Fibroblast of peridontal ligament (primary cell): ENCODE results near the gene RIMS3.
A peak's percentile ranks its signal among the peaks of the same experiment; 100 is the strongest.

Experiments
- DNase-seq: peaks from one replicate; pipeline ENCODE4 v3.0.0-alpha.2; 2010; ENCODE audit errors: extremely low read depth

The RIMS3 gene

DNA sequence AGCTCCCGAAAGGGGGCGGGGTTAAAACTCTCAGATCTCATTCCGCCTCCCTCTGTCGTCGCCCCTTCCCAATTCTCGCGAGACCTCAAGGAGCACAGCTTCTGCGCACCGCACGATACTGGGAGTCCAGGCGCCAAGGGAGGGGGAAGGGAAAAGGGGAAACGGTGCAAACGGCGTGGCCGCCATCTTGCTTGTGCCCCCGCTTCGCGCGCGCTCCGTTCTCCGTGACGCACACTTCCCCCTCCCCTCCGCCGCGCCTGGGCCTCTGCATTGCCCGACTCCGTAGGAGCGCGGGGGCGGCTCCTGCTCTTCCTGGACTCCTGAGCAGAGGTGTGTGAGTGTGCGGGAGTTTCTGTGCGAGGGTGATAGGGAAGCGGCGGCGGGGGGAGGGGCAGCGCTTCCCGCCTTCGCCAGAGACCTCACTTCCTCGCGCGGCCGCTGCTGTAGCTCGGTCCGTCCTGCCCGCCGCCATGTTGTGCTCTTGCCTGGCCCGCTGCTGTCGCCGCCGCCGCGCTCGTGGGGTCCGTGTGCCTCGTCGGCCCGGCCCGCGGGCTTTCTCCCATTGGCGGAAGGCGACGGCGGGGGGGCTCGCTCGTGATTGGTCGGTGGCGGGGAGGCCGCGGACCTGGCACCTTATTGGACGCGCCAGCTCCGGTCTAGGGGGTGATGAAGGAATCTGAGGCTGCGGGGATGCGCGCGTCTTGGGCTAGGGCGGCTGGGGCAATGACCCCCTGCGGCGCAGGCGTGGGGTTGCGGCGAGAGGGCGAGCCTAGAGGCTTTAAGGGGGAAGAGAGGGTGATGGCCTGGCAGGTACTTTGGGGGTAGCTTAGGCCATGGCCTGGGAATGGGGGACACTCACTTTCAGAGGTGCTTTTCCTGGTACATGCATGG, 26.3 kb upstream of the RIMS3 start, which contains the start of gene NFYC:
NFYC (plus strand) TSS at position 167 of the 891 bp plus-strand sequence. CDS start 47,140 bp downstream, outside the sequence.
- DNase-seq, result peak; percentile 99

DNA sequence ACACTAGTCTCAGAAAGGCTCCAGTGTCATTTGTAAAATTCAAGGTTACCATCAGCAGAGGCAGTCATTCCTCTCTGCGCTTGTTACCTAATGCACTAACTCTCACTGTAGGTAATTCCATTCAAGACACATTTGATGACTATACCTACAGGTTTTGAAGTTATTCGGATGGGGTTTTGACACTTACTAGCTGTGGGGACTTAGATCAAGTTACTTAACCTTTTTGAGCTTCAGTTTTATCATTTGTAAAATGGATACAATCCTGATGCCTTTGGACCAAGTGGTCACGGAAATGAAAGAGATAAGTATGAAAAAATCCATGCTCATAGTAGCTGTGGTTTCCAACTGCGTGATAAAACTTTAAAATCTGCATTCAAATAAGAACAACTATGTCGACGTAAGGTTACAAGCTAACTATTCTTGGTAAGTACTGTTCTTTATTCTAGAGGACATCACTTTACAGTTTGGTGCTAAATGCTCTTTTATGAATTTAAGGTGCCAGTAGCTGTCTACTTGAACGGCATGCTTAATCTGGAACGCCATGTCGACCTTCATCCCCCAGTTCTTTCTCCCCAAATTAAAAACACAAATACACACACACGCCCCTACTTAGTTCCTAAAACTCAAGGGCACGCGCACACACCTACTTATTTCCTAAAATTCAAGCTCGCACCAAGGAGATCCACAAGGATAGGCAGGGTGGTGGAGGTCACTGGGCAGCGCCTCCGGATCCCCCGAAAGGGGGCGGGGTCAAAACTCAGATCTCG, 25.5 kb upstream of the RIMS3 start:
- peak; percentile 28 for DNase-seq

DNA sequence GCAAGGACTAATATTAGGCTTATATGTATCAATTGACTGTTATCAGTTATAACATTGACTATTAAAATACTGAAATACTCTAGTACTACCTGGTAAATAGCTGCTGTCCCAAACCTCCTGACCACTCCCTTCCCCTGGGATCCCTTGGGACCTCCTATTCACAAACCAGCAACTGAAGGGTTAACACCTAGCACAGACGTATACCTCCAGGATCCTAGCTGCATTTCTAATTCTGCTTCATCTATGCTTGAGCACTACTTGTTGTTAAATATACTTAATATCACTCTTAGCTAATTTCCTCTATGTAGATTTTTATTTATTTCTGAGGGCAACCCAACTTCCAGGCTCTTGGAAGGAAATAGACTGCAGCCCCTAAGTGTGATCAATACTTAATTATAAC, 24.3 kb upstream of the RIMS3 start:
- DNase-seq, result no peak

DNA sequence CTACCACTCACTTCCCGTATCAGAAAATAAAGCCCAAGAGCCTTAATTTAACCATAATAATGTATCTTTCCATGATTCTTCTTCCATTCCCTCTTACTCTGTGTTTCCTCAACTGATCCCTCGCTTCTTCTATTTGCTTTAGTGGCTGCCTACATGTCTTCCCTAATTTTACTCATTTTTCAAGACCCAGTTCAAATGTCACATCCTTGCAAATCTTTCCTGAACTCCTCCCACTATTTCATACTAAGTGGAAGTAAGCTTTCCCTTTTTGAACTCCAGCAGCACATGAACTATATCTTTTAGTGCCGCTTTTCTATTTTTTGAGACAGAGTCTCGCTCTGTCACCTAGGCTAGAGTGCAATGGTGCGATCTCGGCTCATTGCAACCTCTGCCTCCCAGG, 22.2 kb upstream of the RIMS3 start:
- no peak for DNase-seq

DNA sequence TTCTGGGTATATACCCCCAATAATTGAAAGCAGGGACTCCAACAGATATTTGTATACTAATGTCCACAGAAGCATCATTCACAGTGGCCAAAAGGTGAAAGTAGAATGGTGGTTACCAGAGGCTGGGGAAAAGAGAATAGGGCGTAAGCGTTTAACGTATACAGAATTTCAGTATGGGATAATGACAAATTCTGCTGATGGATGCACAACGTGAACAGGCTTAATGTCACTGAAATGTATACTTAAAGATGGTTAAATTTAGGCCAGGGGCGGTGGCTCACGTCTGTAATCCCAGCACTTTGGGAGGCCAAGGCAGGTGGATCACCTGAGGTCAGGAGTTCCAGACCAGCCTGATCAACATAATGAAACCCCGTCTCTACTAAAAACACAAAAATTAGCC, 21.6 kb upstream of the RIMS3 start:
- DNase-seq, result no peak

DNA sequence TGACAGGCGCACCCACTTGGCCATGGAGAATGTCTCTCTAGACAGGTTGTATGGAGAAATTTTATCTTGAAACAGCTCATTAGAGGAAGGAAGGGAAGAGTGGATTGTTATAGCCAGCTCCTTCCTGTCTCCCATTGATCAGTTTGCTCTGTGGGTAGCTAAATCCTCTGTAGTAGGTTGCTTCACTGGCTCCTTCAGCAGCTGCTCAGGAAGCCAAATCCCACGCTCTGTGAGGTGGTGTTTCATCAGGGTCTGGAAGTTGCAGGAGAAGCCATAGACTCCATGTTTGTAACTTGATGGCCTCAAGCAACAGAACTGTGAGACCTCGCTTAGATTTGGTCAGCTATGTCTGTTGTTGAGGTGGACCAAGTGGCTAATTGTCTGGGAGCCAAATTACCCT, 19.2 kb upstream of the RIMS3 start:
- no peak for DNase-seq

DNA sequence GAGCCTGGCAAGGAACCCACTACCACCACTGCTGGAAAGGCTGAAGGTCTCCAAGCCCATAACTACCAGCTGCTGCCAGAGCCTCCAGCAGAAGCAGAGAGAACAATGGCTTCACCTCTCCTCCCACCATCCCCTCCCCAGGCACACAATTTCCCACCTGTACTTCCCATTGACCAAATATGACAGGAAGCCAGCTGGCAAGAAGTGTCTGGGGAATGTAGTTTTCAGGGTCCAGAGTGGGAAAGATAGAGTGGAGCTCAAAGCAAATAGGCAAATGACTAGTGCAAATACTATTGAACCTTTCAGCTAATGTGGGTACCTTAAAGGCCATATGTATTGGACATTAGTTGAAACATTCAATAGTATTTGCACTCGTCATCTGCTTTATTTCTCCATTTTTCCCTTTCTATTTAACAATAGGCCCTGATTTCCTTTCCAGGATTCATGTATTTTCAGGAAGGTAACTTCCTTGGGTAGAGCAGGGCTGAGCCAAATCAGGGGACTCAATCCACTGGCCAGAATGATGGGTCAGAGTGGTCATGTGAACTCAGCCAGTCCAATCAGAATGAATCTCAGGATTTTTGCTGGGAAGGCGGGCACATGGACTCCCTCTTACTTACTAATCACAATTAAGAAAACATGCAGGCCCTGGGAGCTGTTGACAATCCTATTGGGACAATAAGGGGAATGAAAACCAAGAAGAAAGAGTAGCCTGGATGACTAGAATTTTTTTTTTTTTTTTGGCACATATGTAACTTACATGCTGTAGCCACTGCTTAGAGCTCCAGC, 13.9 kb upstream of the RIMS3 start:
- DNase-seq, result no peak

DNA sequence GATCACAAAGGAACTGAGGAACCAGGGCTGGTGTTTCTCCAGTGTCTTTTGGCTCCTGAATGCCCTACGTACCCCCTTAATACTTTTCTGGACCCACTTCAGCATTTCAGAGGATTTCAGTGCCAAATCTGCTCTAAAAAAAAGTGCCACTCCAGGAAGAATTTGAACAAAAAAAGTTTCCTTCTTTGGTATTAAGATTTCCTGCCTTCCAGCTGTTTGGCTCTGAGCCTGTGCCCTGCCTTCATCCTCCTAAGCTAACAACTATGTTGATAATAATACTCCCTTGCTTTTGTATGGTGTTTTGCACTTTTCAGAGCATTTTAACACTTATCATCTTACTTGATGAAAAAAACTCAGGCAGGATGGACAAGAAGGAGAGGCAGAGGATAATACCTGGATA, 11.0 kb upstream of the RIMS3 start:
- no peak for DNase-seq

DNA sequence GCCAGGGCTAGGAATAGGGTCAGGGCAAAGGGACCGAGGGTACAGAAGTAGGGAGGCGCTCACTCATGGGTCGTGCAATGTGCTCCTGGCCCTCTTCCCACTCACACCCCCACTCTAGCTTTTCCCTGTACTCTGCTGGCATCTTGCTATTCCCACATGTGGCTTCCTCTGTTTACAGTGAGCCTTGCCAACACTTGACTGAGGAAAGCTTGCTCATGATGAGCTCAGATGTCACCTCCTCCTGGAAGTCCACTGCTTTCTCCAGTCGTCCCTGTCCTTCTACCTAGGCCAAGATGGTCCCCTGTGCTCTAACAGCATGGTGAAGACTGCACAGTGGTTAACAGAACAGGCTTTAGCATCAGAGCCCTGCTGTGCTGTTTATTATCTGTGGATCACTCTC, 8.0 kb upstream of the RIMS3 start:
- DNase-seq, result no peak

DNA sequence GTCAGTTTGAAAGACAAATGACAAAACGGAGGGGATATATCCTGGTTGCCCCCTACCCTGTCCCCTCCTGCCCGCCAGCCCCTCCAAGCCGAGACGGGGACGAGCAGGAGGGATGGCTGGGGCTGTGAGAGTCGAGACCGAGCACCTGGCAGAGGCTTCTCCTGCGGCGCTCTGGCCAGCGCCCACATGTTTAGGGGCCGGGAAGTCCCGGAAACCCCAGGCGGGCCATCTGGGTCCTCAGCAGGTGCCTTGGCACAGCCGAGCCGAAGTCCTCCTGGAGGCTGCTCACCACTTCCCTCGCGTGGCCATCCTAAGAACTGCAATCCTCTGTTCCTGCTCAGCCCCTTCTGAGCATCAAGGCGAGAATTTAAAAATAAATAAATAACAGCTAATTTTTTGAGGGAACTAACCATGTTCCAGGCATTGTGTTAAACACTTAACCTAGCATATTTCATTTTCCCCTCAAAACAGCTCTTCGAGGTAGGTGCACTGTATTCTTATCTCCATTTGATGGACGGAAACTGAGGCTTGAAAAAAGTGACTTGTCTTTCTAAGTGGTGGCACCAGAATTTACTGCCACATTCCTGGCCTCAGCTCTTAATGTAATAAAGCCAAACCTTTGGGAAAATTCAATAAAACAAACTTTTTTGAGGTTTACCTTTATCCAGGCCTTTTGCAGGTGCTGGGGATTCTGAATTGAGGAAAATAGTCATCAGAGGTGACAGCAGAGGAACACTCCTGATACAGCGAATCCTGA, 3.5 kb upstream of the RIMS3 start:
- peak; percentile 59 for DNase-seq

DNA sequence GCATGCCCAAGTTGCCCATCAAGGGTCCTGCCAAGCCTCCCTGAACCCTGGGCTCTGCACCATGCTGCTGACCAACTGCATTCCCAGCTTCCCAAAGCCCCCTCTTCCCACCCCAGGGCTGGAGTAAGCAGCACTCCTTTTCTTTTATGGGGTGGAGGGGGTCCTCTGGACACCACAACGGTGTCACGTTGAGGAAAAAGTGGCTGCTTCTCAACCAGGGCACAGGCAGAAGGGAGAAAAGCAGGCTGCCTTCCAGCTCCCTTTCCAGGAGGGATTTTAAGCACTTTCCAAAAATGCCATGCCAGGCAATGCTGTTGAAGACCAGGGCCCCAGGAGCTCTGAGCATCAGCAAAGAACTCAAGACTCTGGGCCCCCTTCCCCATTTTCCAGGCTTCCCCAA, 691 bp downstream of the RIMS3 start:
- DNase-seq, result no peak

DNA sequence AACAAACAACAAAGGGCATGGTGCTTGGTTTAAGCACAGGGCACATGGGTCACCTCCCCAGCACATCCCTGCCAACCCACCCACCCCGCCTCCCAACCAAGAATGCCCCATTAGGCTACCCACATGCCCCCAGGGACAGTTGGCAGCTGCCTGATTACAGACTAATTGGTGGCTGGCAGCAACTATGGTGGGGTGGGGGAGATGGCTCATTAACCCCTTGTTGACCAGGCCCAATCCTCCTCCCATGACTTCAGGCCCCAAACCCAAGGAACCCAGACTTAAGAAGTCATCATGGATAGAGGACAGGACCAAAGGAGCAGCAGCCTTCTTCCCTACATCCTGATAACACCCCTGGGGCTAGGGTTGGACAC, 1.3 kb downstream of the RIMS3 start:
- no peak for DNase-seq

DNA sequence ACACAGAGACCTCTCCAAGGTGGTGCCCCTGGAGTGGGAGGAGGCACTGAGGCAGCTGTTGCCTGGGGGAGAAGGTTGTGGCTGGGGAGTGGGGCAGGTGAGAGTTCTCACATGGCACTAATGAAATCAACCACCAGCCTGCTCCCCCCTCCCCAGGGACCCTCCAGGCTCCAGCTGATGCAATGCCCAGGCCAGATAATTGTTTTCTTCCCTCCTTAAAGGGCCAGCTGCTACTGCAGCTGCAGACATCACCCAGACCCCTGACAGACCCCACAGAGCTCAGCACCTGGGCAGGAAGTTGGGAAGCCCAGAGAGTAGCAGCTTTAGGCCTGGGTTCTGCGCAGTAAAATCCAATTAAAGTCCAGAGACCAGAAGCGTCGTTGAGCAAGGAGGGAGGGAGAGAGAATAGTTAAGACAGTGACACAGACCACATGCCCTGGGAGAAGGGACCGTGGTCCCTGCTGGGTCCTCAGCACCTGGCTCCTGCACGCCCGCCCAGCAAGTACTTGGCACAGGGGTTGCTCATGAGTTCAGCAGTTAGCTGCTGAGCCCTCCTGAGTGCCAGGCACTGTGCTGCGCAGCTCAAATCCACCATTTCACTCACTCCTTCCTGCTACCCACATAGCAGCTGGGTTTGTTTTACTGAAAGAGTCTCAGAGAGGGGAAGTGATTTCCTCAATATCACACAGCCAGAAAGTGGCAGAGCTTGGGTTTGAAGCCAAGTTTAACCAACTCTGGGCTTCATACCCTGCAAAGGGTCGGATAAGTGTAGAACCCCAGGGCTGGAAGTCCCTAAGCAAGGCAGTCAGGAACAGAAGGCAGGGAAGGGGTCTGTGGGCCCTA, 1.9 kb downstream of the RIMS3 start:
- DNase-seq, result peak; percentile 9

DNA sequence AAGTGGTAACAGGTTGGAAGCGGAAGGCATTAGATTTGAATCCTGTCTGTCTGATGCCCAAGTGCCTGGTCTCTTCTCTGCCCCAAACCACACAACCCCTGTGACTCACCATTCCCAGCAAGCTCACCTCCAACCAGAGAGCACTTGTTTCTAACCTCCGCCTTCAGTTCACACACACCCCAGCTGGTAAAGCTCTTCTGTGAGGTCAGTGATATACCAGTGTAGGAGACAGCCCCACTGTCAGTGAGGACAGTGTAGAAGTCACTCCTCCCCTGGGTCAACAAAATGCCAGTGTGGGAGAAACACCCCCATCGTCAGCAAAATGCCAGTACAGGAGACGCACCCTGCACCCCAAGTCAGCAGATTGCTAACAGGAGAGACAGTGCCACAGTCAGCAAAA, 2.6 kb downstream of the RIMS3 start:
- no peak for DNase-seq

DNA sequence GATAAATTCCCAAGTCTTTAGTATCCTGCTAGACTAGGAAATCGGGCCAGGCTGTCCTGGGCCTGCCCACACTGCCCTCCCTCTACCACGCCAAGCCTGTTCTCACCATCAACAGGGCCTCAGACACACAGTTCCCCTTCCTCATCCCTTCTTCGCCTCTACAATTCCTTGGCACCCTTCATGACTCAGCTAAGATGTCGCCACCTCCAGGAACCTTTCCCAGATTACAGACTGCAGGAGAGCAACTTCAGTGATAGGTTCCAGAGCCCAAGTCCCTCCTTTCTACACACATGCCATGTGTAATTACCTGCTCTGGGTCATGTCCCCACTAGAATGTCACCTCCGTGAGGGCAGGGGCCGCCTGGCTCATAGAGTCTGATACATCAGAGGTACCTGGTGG, 3.3 kb downstream of the RIMS3 start:
- no peak for DNase-seq

DNA sequence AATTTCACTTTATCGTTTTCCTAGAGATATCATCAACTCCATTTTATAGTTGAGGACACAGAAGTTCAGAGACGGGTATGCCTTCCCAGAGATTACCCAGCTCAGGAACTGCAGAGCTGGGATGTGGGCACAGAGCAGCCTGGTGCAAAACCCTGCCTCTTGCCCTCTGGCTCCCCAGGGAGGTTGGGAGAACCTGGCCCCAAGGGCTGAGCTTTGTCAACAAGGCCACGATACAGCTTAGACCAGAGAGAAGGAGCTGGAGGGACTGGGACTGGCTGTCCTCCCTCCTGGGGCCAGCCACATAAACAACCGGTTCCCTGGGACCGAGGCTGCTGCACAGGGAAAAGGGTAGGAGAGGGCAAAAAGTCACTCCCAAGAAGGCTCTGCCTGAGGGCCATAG, 3.8 kb downstream of the RIMS3 start:
- no peak for DNase-seq

DNA sequence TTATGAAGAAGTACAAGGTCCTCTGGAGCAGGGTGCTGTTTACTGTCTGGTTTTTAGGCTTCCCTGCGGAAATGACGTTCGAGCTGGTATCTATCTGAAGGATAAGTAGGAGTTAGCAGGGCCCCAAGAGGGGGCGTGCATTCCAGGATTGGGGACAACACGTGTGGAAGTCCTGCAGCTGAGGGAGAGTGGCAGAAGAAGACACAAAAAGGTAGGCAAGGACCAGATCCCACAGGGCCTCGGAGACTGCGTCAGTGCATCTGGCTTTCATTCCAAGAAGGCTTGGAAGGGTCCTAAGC, 5.9 kb downstream of the RIMS3 start:
- no peak for DNase-seq

DNA sequence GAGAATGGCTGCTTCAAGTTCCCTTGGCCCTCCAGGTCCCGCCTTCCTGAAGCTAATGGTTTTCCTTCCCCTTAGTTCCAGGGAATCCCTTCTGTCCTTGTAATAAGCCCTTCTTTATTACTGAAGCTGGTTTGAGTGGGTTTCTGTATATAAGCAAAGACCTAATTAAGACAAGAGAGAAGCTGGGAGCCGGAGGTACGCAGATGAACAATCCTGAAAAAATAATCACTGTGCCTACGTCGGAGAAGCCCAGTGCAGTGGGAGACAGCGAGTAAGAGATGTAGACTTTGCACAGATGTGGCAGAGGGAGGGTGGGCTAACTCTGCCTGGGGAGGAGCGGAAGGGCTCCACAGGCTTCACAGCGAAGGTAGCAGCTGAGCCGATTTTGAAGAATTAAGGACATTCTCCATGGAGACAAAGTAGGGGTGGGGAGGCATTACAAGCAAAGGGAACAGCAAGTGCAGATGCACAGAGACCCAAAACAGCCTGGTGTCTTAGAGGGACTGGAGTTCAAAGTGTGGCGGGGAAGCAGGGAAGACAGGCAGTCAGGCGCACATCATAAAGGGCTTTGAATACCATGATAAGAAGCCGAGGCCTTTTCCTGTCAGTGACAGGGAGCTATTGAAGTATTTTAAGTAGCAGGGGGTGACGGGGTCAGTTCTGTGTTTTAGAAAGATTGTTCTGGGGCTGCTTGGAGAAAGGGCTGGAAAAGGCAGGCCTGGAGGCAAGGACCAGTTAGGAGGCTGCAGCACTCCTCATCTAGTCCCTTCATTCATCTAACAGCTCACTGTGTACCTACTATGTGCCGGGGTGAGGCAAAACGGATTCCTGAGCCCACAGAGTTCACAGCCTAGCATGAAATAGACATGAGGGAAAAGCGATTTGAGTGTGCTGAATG, 6.5 kb downstream of the RIMS3 start:
- no peak for DNase-seq

DNA sequence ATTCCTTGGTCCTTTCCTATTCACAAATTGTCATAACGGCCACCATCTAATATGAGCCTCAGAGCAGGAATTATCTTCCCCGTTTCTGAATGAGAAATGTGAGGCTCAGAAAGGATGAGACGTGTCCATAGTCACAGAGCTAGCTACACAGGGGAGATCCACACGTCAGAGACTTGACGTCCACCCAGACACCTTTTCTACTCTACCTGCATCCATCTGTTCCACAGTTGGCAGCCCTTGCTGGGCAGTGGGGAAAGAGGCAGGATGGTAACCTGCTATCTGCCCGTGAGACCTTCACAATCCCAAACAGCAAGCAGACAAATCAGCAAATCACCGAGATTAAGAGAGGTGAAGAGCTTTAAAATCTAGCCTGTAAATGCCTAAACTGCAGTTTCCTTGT, 8.4 kb downstream of the RIMS3 start:
- no peak for DNase-seq
